K562 (cell line): ENCODE results near the gene ABCA13. TPM values are rescaled to one million over a fixed set of nuclear protein-coding genes. Genes with fewer than 3 reads are reported as not detected.

ENCODE experiments used
- ATAC-seq: fragments of 200-7000 bp; cut with Tn5 transposase; 3 replicates; pipeline ENCODE4 v1.9.1; 2020; ENCODE audit warnings: moderate library complexity
- BruUV-seq: library from RNA; stranded (reverse); fragments of 400-500 nt; replicated peaks from 2 replicates; lab custom pipeline; 2021; lab: Mats Ljungman, UMichigan
- CTCF ChIA-PET: fragments of 300-600 bp; formaldehyde crosslinking; extraction: SDS; loops from one replicate; lab custom pipeline; 2021; ENCODE audit warnings: low intra/inter-chr PET ratio; lab: Yijun Ruan, JAX
- POLR2A ChIA-PET: fragments of 300-600, 350-650 bp; sonication (Branson Sonifier 250); formaldehyde crosslinking; extraction: SDS; loops from one replicate; lab custom pipeline; 2021; ENCODE audit warnings: antibody characterized with exemption, inconsistent platforms; lab: Yijun Ruan, JAX
- DNase-seq, 4 experiments: peaks; one replicate each; pipeline versions ENCODE4 v3.0.0 to v3.0.0-alpha.2; 2011 to 2018; ENCODE audit warnings: low spot score in 3 of 4, mixed read lengths in 3 of 4; ENCODE audit errors: extremely low read depth in 1 of 4
- FAIRE-seq: peaks from 2 replicates; lab custom pipeline; 2011; peaks lifted over from hg19 to GRCh38; lab: Jason Lieb, UNC
- H2AFZ ChIP-seq: 2 replicates; pipeline ENCODE4 v1.6.0; 2011; ENCODE audit warnings: low read depth, low read length, control low read depth, inconsistent platforms
- H3K27ac ChIP-seq: fragments of 200-600 bp; 3 replicates; pipeline ENCODE4 v1.8.0; 2011; ENCODE audit warnings: low read depth, mild to moderate bottlenecking, control low read depth, inconsistent platforms, low read length, moderate library complexity, mixed read lengths; ENCODE audit errors: extremely low read depth
- H3K27me3 ChIP-seq, 2 experiments: fragments of 300-600 bp in 1 of 2; 2 replicates in 1 of 2; 3 replicates in 1 of 2; pipeline versions ENCODE4 v1.6.0 to v1.8.0; 2011; ENCODE audit warnings: inconsistent platforms in 2 of 2, low read length in 2 of 2, mild to moderate bottlenecking in 1 of 2, mixed read lengths in 1 of 2, moderate library complexity in 1 of 2; ENCODE audit not compliant: control insufficient read depth in 2 of 2, insufficient read depth in 2 of 2
- H3K36me3 ChIP-seq: fragments of 300-600 bp; 3 replicates; pipeline ENCODE4 v1.8.0; 2011; ENCODE audit warnings: mild to moderate bottlenecking, low read length, inconsistent platforms; ENCODE audit not compliant: control insufficient read depth, insufficient read depth
- H3K4me1 ChIP-seq, 2 experiments: fragments of 200-600 bp in 1 of 2; replicated peaks in 1 of 2; 2 replicates in 1 of 2; 3 replicates in 1 of 2; pipeline versions ENCODE4 v1.5.1 to v1.8.0; 2011; ENCODE audit warnings: inconsistent platforms in 2 of 2, low read length in 2 of 2, mild to moderate bottlenecking in 1 of 2, mixed read lengths in 1 of 2, moderate library complexity in 1 of 2; ENCODE audit not compliant: control insufficient read depth in 2 of 2, insufficient read depth in 2 of 2
- H3K4me2 ChIP-seq: 2 replicates; pipeline ENCODE4 v1.6.1; 2011; ENCODE audit warnings: low read length, control low read depth, inconsistent platforms, mixed read lengths; ENCODE audit not compliant: insufficient read depth
- H3K4me3 ChIP-seq: fragments of 200-600 bp; sonication (generic), shearing (Covaris generic); 2 replicates; pipeline ENCODE4 v1.5.1; 2016; ENCODE audit warnings: control low read depth, inconsistent platforms
- H3K79me2 ChIP-seq: fragments of 200-600 bp; 3 replicates; pipeline ENCODE4 v1.8.0; 2011; ENCODE audit warnings: low read length, inconsistent platforms; ENCODE audit not compliant: control insufficient read depth, insufficient read depth
- H3K9ac ChIP-seq, 2 experiments: 2 replicates each; pipeline versions ENCODE4 v1.6.0 to v1.6.1; 2011; ENCODE audit warnings: low read depth in 2 of 2, low read length in 2 of 2, control low read depth in 1 of 2, inconsistent platforms in 1 of 2, mild to moderate bottlenecking in 1 of 2, mixed read lengths in 1 of 2; ENCODE audit not compliant: insufficient read depth in 1 of 2
- H3K9me1 ChIP-seq: one replicate; pipeline ENCODE4 v1.6.0; 2011; ENCODE audit warnings: inconsistent platforms, mild to moderate bottlenecking, low read length, moderate library complexity; ENCODE audit not compliant: control insufficient read depth, insufficient read depth
- H3K9me3 ChIP-seq: replicated peaks from 2 replicates; pipeline ENCODE4 v1.5.1; 2011; ENCODE audit warnings: low read depth, low read length, inconsistent platforms; ENCODE audit not compliant: control insufficient read depth, insufficient read depth
- H4K20me1 ChIP-seq: replicated peaks from 2 replicates; pipeline ENCODE4 v1.6.1; 2011; ENCODE audit warnings: low read length, inconsistent platforms, mixed read lengths; ENCODE audit not compliant: control insufficient read depth, insufficient read depth
- GABPA ChIP-seq: fragments of 200-800 bp; sonication (Bioruptor generic); conservative IDR thresholded peaks from 2 replicates; pipeline ENCODE4 v1.6.1; 2016; ENCODE audit warnings: low read depth, missing genetic modification characterization, missing compliant biosample characterization
- L3MBTL2 ChIP-seq: fragments of 450-650 bp; IDR thresholded peaks from 2 replicates; pipeline ENCODE4 v1.6.1; 2016; ENCODE audit warnings: mild to moderate bottlenecking, moderate library complexity
- PHB2 ChIP-seq: fragments of 450-650 bp; IDR thresholded peaks from 2 replicates; pipeline ENCODE4 v1.6.1; 2017; ENCODE audit warnings: low read depth
- TCFL5 ChIP-seq: fragments of 250-450 bp; sonication (Bioruptor Pico); conservative IDR thresholded peaks from 2 replicates; pipeline ENCODE4 v1.6.1; 2021; ENCODE audit warnings: mild to moderate bottlenecking, moderate library complexity, matching md5 sums
- ZBTB5 ChIP-seq: fragments of 450-650 bp; IDR thresholded peaks from 2 replicates; pipeline ENCODE4 v1.6.1; 2017; ENCODE audit warnings: antibody characterized with exemption
- ZNF143 ChIP-seq: sonication (generic); formaldehyde crosslinking; IDR thresholded peaks from 2 replicates; pipeline ENCODE4 v1.9.0; 2022; ENCODE audit warnings: mild to moderate bottlenecking, missing genetic modification reagents
- ZNF766 ChIP-seq: fragments of 200-800 bp; sonication (Bioruptor generic); conservative IDR thresholded peaks from 2 replicates; pipeline ENCODE4 v1.6.1; 2016; ENCODE audit warnings: missing genetic modification characterization, missing compliant biosample characterization
- WGBS: fragments of 100-300 bp; shearing (Covaris generic); methylation state at CpG from one replicate; pipeline ENCODE4 v1.1.6; 2016; ENCODE audit warnings: low coverage, mixed read lengths; ENCODE audit not compliant: insufficient coverage; ENCODE audit errors: missing lambda C conversion rate; 5-methylcytosine and 5-hydroxymethylcytosine counted together
- in situ Hi-C: fragments of 300-500 bp; cut with MboI; formaldehyde crosslinking; loops from 4 replicates; pipeline ENCODE4 v1.15.0; 2018; ENCODE audit warnings: inconsistent platforms, mixed read lengths
- intact Hi-C: fragments of 100-400 bp; cut with micrococcal nuclease; formaldehyde crosslinking; loops from 2 replicates; pipeline ENCODE4 v1.14.2; 2022
- polyA plus RNA-seq, 8 experiments: library from polyadenylated mRNA; depleted of rRNA in 4 of 8; stranded (reverse) in 5 of 8; unstranded in 3 of 8; fragments of >200 nt; fragmentation: Nextera tagmentation in 2 of 8; fragmentation: Illumina TruSeq in 1 of 8; extraction: Ambion mirVana in 2 of 8; extraction: Trizol in 1 of 8; gene quantifications; 2 replicates each; pipeline versions ENCODE4 v1.2.1 to v1.2.3, GENCODE V29; 2011 to 2014; ENCODE audit warnings: inconsistent platforms in 1 of 8, missing spikeins in 1 of 8
- total RNA-seq, 7 experiments: library from RNA; depleted of rRNA in 6 of 7; stranded (reverse); fragments of >200 nt in 6 of 7; fragmentation: Illumina TruSeq in 2 of 7; extraction: Trizol in 2 of 7; gene quantifications; 2 replicates each; pipeline versions ENCODE4 v1.2.1 to v1.2.3, GENCODE V29; 2011 to 2021; ENCODE audit warnings: low replicate concordance in 1 of 7

The ABCA13 gene
- total and polyA plus RNA-seq, 9 of the 15 experiments (the other 6 are each of a cell fraction or from before 2014, with no cell fraction given), result 0.14 to 1.5 (median 0.38) TPM

GRCh38 chr7:48249166-48249565 lies 77.9 kb downstream of the ABCA13 start:
- POLR2A ChIA-PET, result no interaction called here
- no peak for DNase-seq
- Histone ChIP-seq H3K4me1 (no peaks in the 10 kb centered on the region), H3K4me3 (no peak overlapping the region), H2AFZ (no peak overlapping the region), H3K36me3 (no peaks in the 10 kb centered on the region), H3K79me2 (no peaks in the 10 kb centered on the region), H3K27ac (no peak overlapping the region), H3K9me1 (no peaks in the 10 kb centered on the region), H3K4me2 (no peak overlapping the region), H3K9ac (no peak overlapping the region), H3K9me3 (no peaks in the 10 kb centered on the region), H3K27me3 (no peaks in the 10 kb centered on the region), H4K20me1 (no peaks in the 10 kb centered on the region)
- 0% methylated on average over 2 of the region's 2 CpGs for WGBS
- TF ChIP-seq ZBTB5, result no peak
- no peak for TF ChIP-seq ZNF766 (CRISPR knock-in tag)
- TF ChIP-seq L3MBTL2, result no peak
- no peak for TF ChIP-seq TCFL5 (CRISPR knock-in tag)
- TF ChIP-seq ZNF143, result no peak
- no peak for TF ChIP-seq PHB2
- no peak for TF ChIP-seq GABPA (tag)
- ATAC-seq, result no peak
- intact Hi-C loops, result no loop called here
- BruUV-seq, result no TSS peak
- FAIRE-seq, result no peak
- CTCF ChIA-PET, result no interaction called here
- in situ Hi-C loops, result no loop called here
